GM19035 (cell line): ENCODE measurements around the gene STK32A.
A peak's percentile ranks its signal among the peaks of the same experiment; 100 is the strongest.

Experiments used
- ATAC-seq: cut with Tn5 transposase; IDR thresholded peaks from one replicate; pipeline ENCODE4 v1.9.1; 2021; ENCODE audit not compliant: unreplicated experiment

STK32A gene

GRCh38 chr5:147413266-147413665 is 178.4 kb downstream of the STK32A start:
- no peak for ATAC-seq

- ATAC-seq, result no peak
These were observed 180.8 kb downstream of the STK32A start for GRCh38 chr5:147415651-147416050.

- no peak for ATAC-seq
These were observed 182.4 kb downstream of the STK32A start for GRCh38 chr5:147417135-147417813.

- no peak for ATAC-seq
These were observed 183.8 kb downstream of the STK32A start for GRCh38 chr5:147418613-147419012.

DNA sequence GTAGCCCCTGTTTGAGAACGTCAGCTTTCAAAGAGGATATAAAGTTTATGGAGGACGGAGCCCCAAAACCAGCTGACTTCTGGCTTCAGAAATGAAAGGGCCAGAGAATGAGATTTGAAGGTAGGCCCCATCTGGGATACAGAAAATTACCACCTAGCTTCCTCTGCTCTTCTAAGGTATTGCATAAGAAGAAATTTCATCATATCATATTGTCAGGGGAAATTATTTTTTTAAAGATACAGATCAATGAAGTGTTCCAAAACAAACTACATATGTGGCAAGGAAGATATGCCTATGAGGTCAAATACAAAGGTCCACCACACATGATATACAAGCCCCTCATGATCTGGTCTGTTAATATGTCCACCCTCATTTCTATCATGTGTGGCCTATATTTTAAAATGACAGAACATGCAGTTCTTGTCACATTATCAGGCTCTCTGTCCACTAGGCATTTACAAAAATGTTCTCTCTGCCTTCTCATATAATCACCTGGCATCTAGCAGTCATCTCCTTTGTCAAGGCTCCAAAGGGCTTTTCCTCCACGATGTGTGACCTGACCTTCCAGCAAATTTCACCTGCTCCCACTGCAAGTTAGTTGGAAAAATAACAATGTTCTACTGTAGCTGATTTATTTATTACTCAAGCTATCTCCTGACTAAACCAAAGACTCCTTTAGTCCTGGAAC is 192.0 kb downstream of the STK32A start:
- no peak for ATAC-seq

- ATAC-seq, result no peak
These were observed 192.9 kb downstream of the STK32A start for GRCh38 chr5:147427521-147428401.

GRCh38 chr5:147430628-147431027 is 195.8 kb downstream of the STK32A start:
- ATAC-seq, result no peak

GRCh38 chr5:147431586-147431985 is 196.8 kb downstream of the STK32A start:
- ATAC-seq, result no peak

DNA sequence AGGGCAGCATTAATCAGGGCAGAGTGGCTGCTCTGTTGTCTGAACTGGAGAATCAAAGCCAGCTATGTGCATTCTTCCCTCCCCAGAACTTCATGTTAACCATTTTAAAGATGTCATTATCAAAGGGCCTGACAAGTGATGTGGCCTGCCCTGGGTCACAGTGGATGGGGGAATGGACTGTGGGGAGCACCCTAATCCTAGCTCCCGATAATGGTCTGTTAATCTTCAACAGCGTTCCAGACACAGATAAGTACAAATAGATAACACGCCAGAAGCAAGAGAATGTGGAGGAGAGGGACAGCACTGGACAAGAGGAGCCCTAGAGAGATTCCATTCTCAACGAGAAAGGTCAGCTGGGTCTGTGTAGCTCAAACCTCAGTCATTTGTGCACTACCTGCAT is 197.5 kb downstream of the STK32A start:
- no peak for ATAC-seq

GRCh38 chr5:147434049-147434448 is 199.2 kb downstream of the STK32A start:
- no peak for ATAC-seq

DNA sequence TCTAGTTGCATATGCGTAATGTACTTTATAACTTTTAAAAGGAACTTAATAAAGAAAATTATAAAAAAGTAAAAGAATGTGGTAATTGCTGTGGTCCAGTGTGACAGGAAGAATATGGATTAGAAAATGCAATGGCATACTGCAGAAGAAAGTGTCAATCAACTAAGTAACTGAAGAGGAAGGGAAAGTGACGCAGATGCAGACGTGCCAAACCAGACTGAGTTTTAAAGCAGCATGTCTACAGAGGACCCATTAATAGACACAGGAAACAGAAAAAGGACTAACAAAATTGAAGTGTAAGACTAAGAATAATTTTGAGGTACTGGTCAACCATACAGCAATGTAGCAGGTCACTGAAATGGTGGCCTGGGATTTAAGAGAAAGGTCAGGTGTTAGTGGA is 201.8 kb downstream of the STK32A start:
- peak; percentile 75 for ATAC-seq

DNA sequence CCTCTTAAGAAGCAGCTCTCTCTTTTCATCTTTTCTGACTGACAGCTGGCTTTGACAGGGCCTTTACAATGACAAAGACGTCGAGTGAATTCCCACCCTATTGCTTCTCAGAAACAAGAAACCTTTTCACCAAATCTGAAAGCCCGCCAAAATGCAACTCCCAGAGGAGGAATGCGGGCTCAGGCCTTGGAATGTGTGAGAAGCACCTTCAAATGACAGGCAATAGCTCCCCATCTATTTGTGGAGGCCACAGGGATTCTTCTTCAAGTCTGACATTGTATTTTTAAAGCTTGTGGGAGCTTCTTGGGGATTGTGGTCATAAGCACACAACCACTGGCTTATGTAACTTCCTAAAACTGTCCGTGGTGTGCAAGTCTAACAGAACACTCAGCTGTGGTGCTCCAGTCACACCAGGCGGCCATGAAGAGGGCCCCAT is 202.4 kb downstream of the STK32A start:
- ATAC-seq, result no peak
